GM12878 (cell line): ENCODE results near the gene RHBDD1. TPM values are rescaled to one million over a fixed set of nuclear protein-coding genes. Genes with fewer than 3 reads are reported as not detected.

Experiments used
- CBX5 ChIP-seq: sonication (generic); IDR thresholded peaks from 2 replicates; pipeline ENCODE4 v1.6.1; 2016; ENCODE audit warnings: low read depth, moderate library complexity, mild to moderate bottlenecking, inconsistent platforms
- CHD2 ChIP-seq: IDR thresholded peaks from 2 replicates; pipeline ENCODE4 v1.6.1; 2011; ENCODE audit warnings: low read depth, low read length, improper control_type of control experiment, borderline replicate concordance
- DPF2 ChIP-seq: fragments of 450-650 bp; IDR thresholded peaks from 2 replicates; pipeline ENCODE4 v1.6.1; 2017; ENCODE audit warnings: mild to moderate bottlenecking
- EGR1 ChIP-seq, 2 experiments: IDR thresholded peaks; 1 replicate in 1 of 2; 2 replicates in 1 of 2; pipeline ENCODE4 v1.6.1; 2011 to 2012; ENCODE audit warnings: low read depth in 2 of 2, low read length in 2 of 2, borderline replicate concordance in 1 of 2, mild to moderate bottlenecking in 1 of 2, moderate library complexity in 1 of 2
- IKZF1 ChIP-seq: fragments of 450-650 bp; conservative IDR thresholded peaks from 2 replicates; pipeline ENCODE4 v1.6.1; 2017; ENCODE audit warnings: antibody characterized with exemption, mild to moderate bottlenecking
- MEF2B ChIP-seq: fragments of 450-650 bp; IDR thresholded peaks from 2 replicates; pipeline ENCODE4 v1.6.1; 2018; ENCODE audit warnings: mild to moderate bottlenecking, moderate library complexity; ENCODE audit not compliant: partially characterized antibody, poor library complexity, severe bottlenecking
- MXI1 ChIP-seq: fragments of 150-350 bp; IDR thresholded peaks from 2 replicates; pipeline ENCODE4 v1.6.1; 2011; ENCODE audit warnings: low read depth, mild to moderate bottlenecking, inconsistent platforms, low read length, improper control_type of control experiment
- NBN ChIP-seq: fragments of 450-650 bp; IDR thresholded peaks from 2 replicates; pipeline ENCODE4 v1.6.1; 2016
- NR2F1 ChIP-seq: fragments of 450-650 bp; conservative IDR thresholded peaks from 2 replicates; pipeline ENCODE4 v1.6.1; 2017; ENCODE audit warnings: mild to moderate bottlenecking
- PML ChIP-seq: IDR thresholded peaks from 2 replicates; pipeline ENCODE4 v1.6.1; 2012; ENCODE audit warnings: low read length, inconsistent platforms
- POU2F2 ChIP-seq: IDR thresholded peaks from 3 replicates; pipeline ENCODE4 v1.6.1; 2011; ENCODE audit warnings: low read depth, mild to moderate bottlenecking, low read length, borderline replicate concordance
- RCOR1 ChIP-seq: conservative IDR thresholded peaks from 2 replicates; pipeline ENCODE4 v1.6.1; 2012; ENCODE audit warnings: low read depth, low read length, improper control_type of control experiment
- RELA ChIP-seq: fragments of 450-650 bp; IDR thresholded peaks from 2 replicates; pipeline ENCODE4 v1.8.0; 2014; ENCODE audit warnings: borderline replicate concordance; ENCODE audit not compliant: partially characterized antibody
- SMAD5 ChIP-seq: IDR thresholded peaks from 2 replicates; pipeline ENCODE4 v1.6.1; 2016; ENCODE audit warnings: antibody characterized with exemption, low read depth
- TCF3 ChIP-seq: IDR thresholded peaks from 2 replicates; pipeline ENCODE4 v1.6.1; 2012; ENCODE audit warnings: low read depth, mild to moderate bottlenecking, low read length, borderline replicate concordance; ENCODE audit not compliant: insufficient read depth
- TCF7 ChIP-seq: IDR thresholded peaks from 2 replicates; pipeline ENCODE4 v1.6.1; 2014; ENCODE audit warnings: antibody characterized with exemption, borderline replicate concordance
- YY1 ChIP-seq: IDR thresholded peaks from 2 replicates; pipeline ENCODE4 v1.6.1; 2011; ENCODE audit warnings: low read depth, mild to moderate bottlenecking, low read length
- ZNF217 ChIP-seq: fragments of 450-650 bp; IDR thresholded peaks from 2 replicates; pipeline ENCODE4 v1.6.1; 2017; ENCODE audit warnings: antibody characterized with exemption, mild to moderate bottlenecking
- ZNF24 ChIP-seq: fragments of 450-650 bp; IDR thresholded peaks from 2 replicates; pipeline ENCODE4 v1.6.1; 2017; ENCODE audit warnings: antibody characterized with exemption, mild to moderate bottlenecking
- polyA plus RNA-seq, 11 experiments: library from polyadenylated mRNA; depleted of rRNA in 4 of 11; unstranded in 6 of 11; stranded (reverse) in 5 of 11; fragments of >200 nt; fragmentation: Nextera tagmentation in 4 of 11; fragmentation: Illumina TruSeq in 1 of 11; extraction: Ambion mirVana in 4 of 11; extraction: Trizol in 1 of 11; gene quantifications; 1 replicate in 1 of 11; 2 replicates in 10 of 11; pipeline versions ENCODE4 v1.2.1 to v1.2.3, GENCODE V29; 2011 to 2016; ENCODE audit warnings: inconsistent platforms in 2 of 11, missing spikeins in 2 of 11, low read depth in 1 of 11
- total RNA-seq, 4 experiments: library from RNA; depleted of rRNA in 3 of 4; stranded (reverse); fragments of >200 nt in 3 of 4; fragmentation: Illumina TruSeq in 1 of 4; extraction: Trizol in 1 of 4; gene quantifications; 2 replicates each; pipeline versions ENCODE4 v1.2.1 to v1.2.3, GENCODE V29; 2013 to 2021
- TF ChIP-seq, protein P1 (sequence below): IDR thresholded peaks from 2 replicates; pipeline ENCODE4 v1.6.1; 2011; ENCODE audit warnings: borderline replicate concordance, low read depth, mild to moderate bottlenecking, moderate library complexity, low read length; ENCODE audit not compliant: insufficient read depth, poor library complexity, severe bottlenecking
- TF ChIP-seq, protein P2 (sequence below): fragments of 450-650 bp; IDR thresholded peaks from 2 replicates; pipeline ENCODE4 v1.6.1; 2018; ENCODE audit warnings: borderline replicate concordance, mild to moderate bottlenecking; ENCODE audit not compliant: partially characterized antibody
- TF ChIP-seq, protein P3 (sequence below): IDR thresholded peaks from 2 replicates; pipeline ENCODE4 v1.6.1; 2012; ENCODE audit warnings: low read depth, low read length, improper control_type of control experiment
- TF ChIP-seq, protein P4 (sequence below): fragments of 450-650 bp; IDR thresholded peaks from 2 replicates; pipeline ENCODE4 v1.6.1; 2018; ENCODE audit warnings: mild to moderate bottlenecking, low read depth, moderate library complexity; ENCODE audit not compliant: partially characterized antibody
- TF ChIP-seq, protein P5 (sequence below): fragments of 450-650 bp; IDR thresholded peaks from 2 replicates; pipeline ENCODE4 v1.6.1; 2017; ENCODE audit warnings: low read depth, mild to moderate bottlenecking, moderate library complexity

Gene RHBDD1
- total and polyA plus RNA-seq, 10 of the 15 experiments (the other 5 are each of a cell fraction or from before 2014, with no cell fraction given), result 7.1 to 36.4 (median 14.7) TPM

DNA sequence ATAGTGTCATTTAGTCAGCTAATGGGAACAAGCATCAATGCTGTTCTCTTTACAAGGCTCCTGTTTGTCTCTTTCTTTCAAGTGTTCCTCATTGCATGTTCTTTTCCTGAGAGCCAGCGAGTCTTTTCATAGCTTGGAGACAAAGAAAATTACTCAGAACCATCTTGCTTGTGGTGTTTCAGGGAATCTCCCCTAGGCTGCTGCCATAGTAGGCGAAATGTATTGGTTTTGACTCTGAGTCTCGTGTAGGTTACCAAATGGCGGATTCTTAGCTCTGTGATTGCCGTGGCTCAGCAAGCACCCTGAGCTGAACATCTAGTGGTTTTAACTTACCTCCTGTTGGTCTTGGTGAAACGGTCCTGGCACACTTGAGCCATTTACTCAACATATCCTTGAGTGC, 68.7 kb downstream of the RHBDD1 start (continued):
- TF ChIP-seq, protein P1, sequence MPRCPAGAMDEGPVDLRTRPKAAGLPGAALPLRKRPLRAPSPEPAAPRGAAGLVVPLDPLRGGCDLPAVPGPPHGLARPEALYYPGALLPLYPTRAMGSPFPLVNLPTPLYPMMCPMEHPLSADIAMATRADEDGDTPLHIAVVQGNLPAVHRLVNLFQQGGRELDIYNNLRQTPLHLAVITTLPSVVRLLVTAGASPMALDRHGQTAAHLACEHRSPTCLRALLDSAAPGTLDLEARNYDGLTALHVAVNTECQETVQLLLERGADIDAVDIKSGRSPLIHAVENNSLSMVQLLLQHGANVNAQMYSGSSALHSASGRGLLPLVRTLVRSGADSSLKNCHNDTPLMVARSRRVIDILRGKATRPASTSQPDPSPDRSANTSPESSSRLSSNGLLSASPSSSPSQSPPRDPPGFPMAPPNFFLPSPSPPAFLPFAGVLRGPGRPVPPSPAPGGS, result no peak
- no peak for TF ChIP-seq TCF3
- no peak for TF ChIP-seq SMAD5
- no peak for TF ChIP-seq DPF2
- no peak for TF ChIP-seq NR2F1
- TF ChIP-seq RCOR1, result no peak
- no peak for TF ChIP-seq CHD2
- TF ChIP-seq PML, result no peak
- no peak for TF ChIP-seq RELA
- TF ChIP-seq EGR1 (IDR thresholded peaks at IDR 0.05; ENCODE audit: borderline replicate concordance in 1 of 2, low read depth in 2 of 2, low read length in 2 of 2), result no peak
- TF ChIP-seq, protein P2, sequence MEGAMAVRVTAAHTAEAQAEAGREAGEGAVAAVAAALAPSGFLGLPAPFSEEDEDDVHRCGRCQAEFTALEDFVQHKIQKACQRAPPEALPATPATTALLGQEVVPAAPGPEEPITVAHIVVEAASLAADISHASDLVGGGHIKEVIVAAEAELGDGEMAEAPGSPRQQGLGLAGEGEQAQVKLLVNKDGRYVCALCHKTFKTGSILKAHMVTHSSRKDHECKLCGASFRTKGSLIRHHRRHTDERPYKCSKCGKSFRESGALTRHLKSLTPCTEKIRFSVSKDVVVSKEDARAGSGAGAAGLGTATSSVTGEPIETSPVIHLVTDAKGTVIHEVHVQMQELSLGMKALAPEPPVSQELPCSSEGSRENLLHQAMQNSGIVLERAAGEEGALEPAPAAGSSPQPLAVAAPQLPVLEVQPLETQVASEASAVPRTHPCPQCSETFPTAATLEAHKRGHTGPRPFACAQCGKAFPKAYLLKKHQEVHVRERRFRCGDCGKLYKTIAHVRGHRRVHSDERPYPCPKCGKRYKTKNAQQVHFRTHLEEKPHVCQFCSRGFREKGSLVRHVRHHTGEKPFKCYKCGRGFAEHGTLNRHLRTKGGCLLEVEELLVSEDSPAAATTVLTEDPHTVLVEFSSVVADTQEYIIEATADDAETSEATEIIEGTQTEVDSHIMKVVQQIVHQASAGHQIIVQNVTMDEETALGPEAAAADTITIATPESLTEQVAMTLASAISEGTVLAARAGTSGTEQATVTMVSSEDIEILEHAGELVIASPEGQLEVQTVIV, result no peak
- no peak for TF ChIP-seq TCF7
- no peak for TF ChIP-seq ZNF24
- peak; percentile 86 for TF ChIP-seq YY1
- TF ChIP-seq IKZF1, result no peak
- TF ChIP-seq MXI1, result no peak
- TF ChIP-seq, protein P3, sequence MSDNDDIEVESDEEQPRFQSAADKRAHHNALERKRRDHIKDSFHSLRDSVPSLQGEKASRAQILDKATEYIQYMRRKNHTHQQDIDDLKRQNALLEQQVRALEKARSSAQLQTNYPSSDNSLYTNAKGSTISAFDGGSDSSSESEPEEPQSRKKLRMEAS, result no peak
- TF ChIP-seq MEF2B, result no peak
- TF ChIP-seq NBN, result no peak
- no peak for TF ChIP-seq POU2F2
- TF ChIP-seq CBX5, result no peak
- TF ChIP-seq, protein P4, sequence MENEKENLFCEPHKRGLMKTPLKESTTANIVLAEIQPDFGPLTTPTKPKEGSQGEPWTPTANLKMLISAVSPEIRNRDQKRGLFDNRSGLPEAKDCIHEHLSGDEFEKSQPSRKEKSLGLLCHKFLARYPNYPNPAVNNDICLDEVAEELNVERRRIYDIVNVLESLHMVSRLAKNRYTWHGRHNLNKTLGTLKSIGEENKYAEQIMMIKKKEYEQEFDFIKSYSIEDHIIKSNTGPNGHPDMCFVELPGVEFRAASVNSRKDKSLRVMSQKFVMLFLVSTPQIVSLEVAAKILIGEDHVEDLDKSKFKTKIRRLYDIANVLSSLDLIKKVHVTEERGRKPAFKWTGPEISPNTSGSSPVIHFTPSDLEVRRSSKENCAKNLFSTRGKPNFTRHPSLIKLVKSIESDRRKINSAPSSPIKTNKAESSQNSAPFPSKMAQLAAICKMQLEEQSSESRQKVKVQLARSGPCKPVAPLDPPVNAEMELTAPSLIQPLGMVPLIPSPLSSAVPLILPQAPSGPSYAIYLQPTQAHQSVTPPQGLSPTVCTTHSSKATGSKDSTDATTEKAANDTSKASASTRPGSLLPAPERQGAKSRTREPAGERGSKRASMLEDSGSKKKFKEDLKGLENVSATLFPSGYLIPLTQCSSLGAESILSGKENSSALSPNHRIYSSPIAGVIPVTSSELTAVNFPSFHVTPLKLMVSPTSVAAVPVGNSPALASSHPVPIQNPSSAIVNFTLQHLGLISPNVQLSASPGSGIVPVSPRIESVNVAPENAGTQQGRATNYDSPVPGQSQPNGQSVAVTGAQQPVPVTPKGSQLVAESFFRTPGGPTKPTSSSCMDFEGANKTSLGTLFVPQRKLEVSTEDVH, result no peak
- no peak for TF ChIP-seq ZNF217
- TF ChIP-seq, protein P5, sequence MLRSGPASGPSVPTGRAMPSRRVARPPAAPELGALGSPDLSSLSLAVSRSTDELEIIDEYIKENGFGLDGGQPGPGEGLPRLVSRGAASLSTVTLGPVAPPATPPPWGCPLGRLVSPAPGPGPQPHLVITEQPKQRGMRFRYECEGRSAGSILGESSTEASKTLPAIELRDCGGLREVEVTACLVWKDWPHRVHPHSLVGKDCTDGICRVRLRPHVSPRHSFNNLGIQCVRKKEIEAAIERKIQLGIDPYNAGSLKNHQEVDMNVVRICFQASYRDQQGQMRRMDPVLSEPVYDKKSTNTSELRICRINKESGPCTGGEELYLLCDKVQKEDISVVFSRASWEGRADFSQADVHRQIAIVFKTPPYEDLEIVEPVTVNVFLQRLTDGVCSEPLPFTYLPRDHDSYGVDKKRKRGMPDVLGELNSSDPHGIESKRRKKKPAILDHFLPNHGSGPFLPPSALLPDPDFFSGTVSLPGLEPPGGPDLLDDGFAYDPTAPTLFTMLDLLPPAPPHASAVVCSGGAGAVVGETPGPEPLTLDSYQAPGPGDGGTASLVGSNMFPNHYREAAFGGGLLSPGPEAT, result 0 out of 2 replicates have a peak, but pooled peaks have one; percentile 13
